ENCODE results near the gene CADM4. TPM values are rescaled to one million over a fixed set of nuclear protein-coding genes. Genes with fewer than 3 reads are reported as not detected.

Gene CADM4
- total RNA-seq, 1 experiment from 2014 or later, result 28.7 TPM

GRCh38 chr19:43599635-43600295, 39.9 kb downstream of the CADM4 start:
- Histone ChIP-seq H3K27ac (ENCODE audit: low read depth, low read length, poor library complexity, severe bottlenecking) (no peak overlapping the region), H3K27me3 (replicated peaks; ENCODE audit: insufficient read depth, low read depth, low read length, poor library complexity) (no peaks in the 10 kb centered on the region), H3K4me3 (ENCODE audit: low read depth, low read length, poor library complexity, severe bottlenecking) (no peak overlapping the region), H3K9me3 (ENCODE audit: low read depth, low read length, poor library complexity, severe bottlenecking) (no peaks in the 10 kb centered on the region), H3K4me1 (ENCODE audit: insufficient read depth, low read length, poor library complexity, severe bottlenecking) (peaks cover 7% of the 10 kb centered on the region), H3K36me3 (ENCODE audit: insufficient read depth, low read length, poor library complexity, severe bottlenecking) (peaks cover 21% of the 10 kb centered on the region)
- ChIA-PET POLR2A (ENCODE audit: low non-redundant PET) (no interaction called here), CTCF (no interaction called here)
- DNase-seq (ENCODE audit: low spot score), result no peak
- intact Hi-C loops (cut with micrococcal nuclease; ENCODE audit: unreplicated experiment), result loop anchor here (5.0 kb wide), 1 partner anchor 152 kb away; no protein-coding TSS in a partner anchor
- TSS peak; percentile 7 for BruUV-seq (replicated peaks)
- no peak for TF ChIP-seq EZH2 (IDR thresholded peaks at IDR 0.05; ENCODE audit: borderline replicate concordance, low read depth, low read length, poor library complexity, severe bottlenecking)
- TF ChIP-seq, protein P1, sequence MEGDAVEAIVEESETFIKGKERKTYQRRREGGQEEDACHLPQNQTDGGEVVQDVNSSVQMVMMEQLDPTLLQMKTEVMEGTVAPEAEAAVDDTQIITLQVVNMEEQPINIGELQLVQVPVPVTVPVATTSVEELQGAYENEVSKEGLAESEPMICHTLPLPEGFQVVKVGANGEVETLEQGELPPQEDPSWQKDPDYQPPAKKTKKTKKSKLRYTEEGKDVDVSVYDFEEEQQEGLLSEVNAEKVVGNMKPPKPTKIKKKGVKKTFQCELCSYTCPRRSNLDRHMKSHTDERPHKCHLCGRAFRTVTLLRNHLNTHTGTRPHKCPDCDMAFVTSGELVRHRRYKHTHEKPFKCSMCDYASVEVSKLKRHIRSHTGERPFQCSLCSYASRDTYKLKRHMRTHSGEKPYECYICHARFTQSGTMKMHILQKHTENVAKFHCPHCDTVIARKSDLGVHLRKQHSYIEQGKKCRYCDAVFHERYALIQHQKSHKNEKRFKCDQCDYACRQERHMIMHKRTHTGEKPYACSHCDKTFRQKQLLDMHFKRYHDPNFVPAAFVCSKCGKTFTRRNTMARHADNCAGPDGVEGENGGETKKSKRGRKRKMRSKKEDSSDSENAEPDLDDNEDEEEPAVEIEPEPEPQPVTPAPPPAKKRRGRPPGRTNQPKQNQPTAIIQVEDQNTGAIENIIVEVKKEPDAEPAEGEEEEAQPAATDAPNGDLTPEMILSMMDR (conservative IDR thresholded peaks at IDR 0.05; ENCODE audit: low read depth, low read length), result peak; percentile 35; the same call in 1 of the 2 replicates

GRCh38 chr19:43598445-43599240, 41.0 kb downstream of the CADM4 start:
- ChIA-PET CTCF (no interaction called here), POLR2A (ENCODE audit: low non-redundant PET) (no interaction called here)
- Histone ChIP-seq H3K4me3 (ENCODE audit: low read depth, low read length, poor library complexity, severe bottlenecking) (no peak overlapping the region), H3K9me3 (ENCODE audit: low read depth, low read length, poor library complexity, severe bottlenecking) (no peaks in the 10 kb centered on the region), H3K36me3 (ENCODE audit: insufficient read depth, low read length, poor library complexity, severe bottlenecking) (peaks cover 24% of the 10 kb centered on the region), H3K27ac (ENCODE audit: low read depth, low read length, poor library complexity, severe bottlenecking) (no peak overlapping the region), H3K4me1 (ENCODE audit: insufficient read depth, low read length, poor library complexity, severe bottlenecking) (peaks cover 12% of the 10 kb centered on the region), H3K27me3 (replicated peaks; ENCODE audit: insufficient read depth, low read depth, low read length, poor library complexity) (no peaks in the 10 kb centered on the region)
- TF ChIP-seq, protein P1 (conservative IDR thresholded peaks at IDR 0.05; ENCODE audit: low read depth, low read length), result no peak
- no peak for TF ChIP-seq EZH2 (IDR thresholded peaks at IDR 0.05; ENCODE audit: borderline replicate concordance, low read depth, low read length, poor library complexity, severe bottlenecking)
- BruUV-seq (replicated peaks), result no TSS peak
- DNase-seq (ENCODE audit: low spot score), result no peak
- intact Hi-C loops (cut with micrococcal nuclease; ENCODE audit: unreplicated experiment), result loop anchor here (5.0 kb wide), 1 partner anchor 151 kb away; no protein-coding TSS in a partner anchor

DNA sequence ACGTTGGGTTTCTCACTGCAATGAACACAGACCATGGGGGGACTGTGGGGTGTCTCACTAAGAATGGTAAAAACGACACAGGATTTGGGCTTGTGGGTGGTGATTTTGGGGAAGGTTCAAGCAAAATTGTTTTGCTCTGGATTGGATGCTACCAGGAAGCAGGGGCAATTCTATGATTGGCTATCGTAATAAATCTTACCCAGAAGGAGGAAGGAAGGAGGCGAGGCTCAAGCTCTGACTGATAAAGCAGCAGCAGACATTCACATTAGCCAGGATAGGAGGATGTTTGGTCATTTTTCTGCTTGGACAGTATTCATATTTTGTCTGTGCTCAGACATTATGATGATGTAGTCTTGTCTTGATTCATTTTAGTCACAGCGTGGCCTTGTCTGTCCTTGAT, 41.8 kb downstream of the CADM4 start:
- Histone ChIP-seq H3K4me1 (ENCODE audit: insufficient read depth, low read length, poor library complexity, severe bottlenecking) (peaks cover 12% of the 10 kb centered on the region), H3K27me3 (replicated peaks; ENCODE audit: insufficient read depth, low read depth, low read length, poor library complexity) (no peaks in the 10 kb centered on the region), H3K9me3 (ENCODE audit: low read depth, low read length, poor library complexity, severe bottlenecking) (no peaks in the 10 kb centered on the region), H3K27ac (ENCODE audit: low read depth, low read length, poor library complexity, severe bottlenecking) (peak overlapping the region; percentile 96), H3K4me3 (ENCODE audit: low read depth, low read length, poor library complexity, severe bottlenecking) (peak overlapping the region; percentile 78), H3K36me3 (ENCODE audit: insufficient read depth, low read length, poor library complexity, severe bottlenecking) (peaks cover 28% of the 10 kb centered on the region)
- BruUV-seq (replicated peaks), result no TSS peak
- ChIA-PET POLR2A (ENCODE audit: low non-redundant PET) (no interaction called here), CTCF (no interaction called here)
- intact Hi-C loops (cut with micrococcal nuclease; ENCODE audit: unreplicated experiment), result loop anchor here (2.0 to 5.0 kb wide), 2 partner anchors 65 to 151 kb away; partner anchors contain the start of gene ZNF575
- TF ChIP-seq EZH2 (IDR thresholded peaks at IDR 0.05; ENCODE audit: borderline replicate concordance, low read depth, low read length, poor library complexity, severe bottlenecking), result no peak
- no peak for DNase-seq (ENCODE audit: low spot score)
